Stimulated activated CD4-positive, alpha-beta T cell treated with anti-CD3 and anti-CD28 coated beads, Interleukin-12 subunit alpha, Interleukin-12 subunit beta, amount 100 ng/mL, for 24 hours (primary cell): ENCODE measurements around the gene CABP2.
"Not testable (repeated sequence)": the region's sequence is repeated elsewhere in the genome, so short reads cannot be mapped to it uniquely, and the experiment has no call there.

Experiments
- DNase-seq, 2 experiments: peaks; one replicate each; pipeline ENCODE4 v3.0.0-alpha.2; 2020; ENCODE audit warnings: low read depth in 2 of 2

Gene CABP2

GRCh38 chr11:67538823-67539505, 15.7 kb upstream of the CABP2 start:
- DNase-seq = no peak

- no peak for DNase-seq
Observed at GRCh38 chr11:67538306-67538705, 15.1 kb upstream of the CABP2 start.

- no peak for DNase-seq
Observed at GRCh38 chr11:67535561-67535960, 12.3 kb upstream of the CABP2 start.

GRCh38 chr11:67534070-67534679, 10.9 kb upstream of the CABP2 start:
- no peak for DNase-seq

GRCh38 chr11:67532889-67533288, 9.6 kb upstream of the CABP2 start:
- no peak for DNase-seq

GRCh38 chr11:67530282-67530592, 7.0 kb upstream of the CABP2 start:
- no peak for DNase-seq

GRCh38 chr11:67528376-67528775, 5.1 kb upstream of the CABP2 start:
- no peak for DNase-seq

GRCh38 chr11:67525275-67525976, 2.2 kb upstream of the CABP2 start:
- DNase-seq = no peak

GRCh38 chr11:67524480-67524808, 1.2 kb upstream of the CABP2 start:
- no peak for DNase-seq

GRCh38 chr11:67523556-67524479, 572 bp upstream of the CABP2 start:
- no peak for DNase-seq

- no peak for DNase-seq
Observed at GRCh38 chr11:67522338-67522737, 908 bp downstream of the CABP2 start.

GRCh38 chr11:67521924-67522323, 1.3 kb downstream of the CABP2 start:
- DNase-seq = no peak

- DNase-seq = no peak
Observed at GRCh38 chr11:67520856-67521824, 2.1 kb downstream of the CABP2 start.

- no peak for DNase-seq
Observed at GRCh38 chr11:67519726-67520125, 3.5 kb downstream of the CABP2 start.

GRCh38 chr11:67517784-67518552, 5.3 kb downstream of the CABP2 start:
- DNase-seq = no peak

GRCh38 chr11:67516806-67517205, 6.4 kb downstream of the CABP2 start:
- no peak for DNase-seq

- DNase-seq = no peak
Observed at GRCh38 chr11:67514116-67514515, 9.1 kb downstream of the CABP2 start.

GRCh38 chr11:67511558-67511957, 11.7 kb downstream of the CABP2 start:
- DNase-seq = not testable (repeated sequence)

- DNase-seq = no peak
Observed at GRCh38 chr11:67510023-67510345, 13.3 kb downstream of the CABP2 start.

GRCh38 chr11:67508486-67509121, 14.6 kb downstream of the CABP2 start:
- DNase-seq = peak; percentile 98 to 99
